NT2/D1 (cell line): Measurements from ENCODE around the gene CDH4.

ENCODE experiments used
- SUZ12 ChIP-seq: IDR thresholded peaks from 2 replicates; pipeline ENCODE4 v1.6.1; 2011; ENCODE audit not compliant: insufficient read length, insufficient read depth; ENCODE audit errors: extremely low read depth
- YY1 ChIP-seq: IDR thresholded peaks from 2 replicates; pipeline ENCODE4 v1.6.1; 2011; ENCODE audit not compliant: insufficient read length, insufficient read depth
- ZNF274 ChIP-seq: IDR thresholded peaks from 2 replicates; pipeline ENCODE4 v1.6.1; 2011; ENCODE audit warnings: mild to moderate bottlenecking, low read depth, low read length

DNA sequence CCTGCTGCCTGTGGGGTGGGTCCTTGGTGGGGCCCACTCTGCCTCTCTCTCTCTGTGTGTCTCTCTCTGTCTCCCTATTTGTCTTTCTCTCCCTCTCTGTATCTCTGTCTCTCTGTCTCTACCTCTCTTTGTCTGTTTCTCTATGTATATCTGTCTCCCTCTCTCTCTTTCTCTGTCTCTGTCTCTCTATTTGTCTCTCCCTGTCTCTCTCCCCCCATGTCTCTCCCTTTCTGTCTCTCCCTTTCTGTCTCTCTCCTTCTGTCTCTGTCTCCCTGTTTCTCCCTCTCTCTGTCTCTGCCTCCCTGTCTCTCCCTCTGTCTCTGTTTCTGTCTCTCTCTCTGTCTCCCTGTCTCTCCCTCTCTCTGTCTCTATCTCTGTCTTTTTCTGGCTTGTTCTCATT, 353.2 kb downstream of the CDH4 start:
- TF ChIP-seq YY1 (no peak), SUZ12 (no peak), ZNF274 (no peak)
